GM19240 (cell line): ENCODE results near the gene CTRL.
"Not testable (repeated sequence)": the region's sequence is repeated elsewhere in the genome, so short reads cannot be mapped to it uniquely, and the experiment has no call there.

Experiments
- DNase-seq: peaks from one replicate; pipeline ENCODE4 v3.0.0; 2011; ENCODE audit warnings: low spot score; ENCODE audit not compliant: insufficient read length

CTRL gene

DNA sequence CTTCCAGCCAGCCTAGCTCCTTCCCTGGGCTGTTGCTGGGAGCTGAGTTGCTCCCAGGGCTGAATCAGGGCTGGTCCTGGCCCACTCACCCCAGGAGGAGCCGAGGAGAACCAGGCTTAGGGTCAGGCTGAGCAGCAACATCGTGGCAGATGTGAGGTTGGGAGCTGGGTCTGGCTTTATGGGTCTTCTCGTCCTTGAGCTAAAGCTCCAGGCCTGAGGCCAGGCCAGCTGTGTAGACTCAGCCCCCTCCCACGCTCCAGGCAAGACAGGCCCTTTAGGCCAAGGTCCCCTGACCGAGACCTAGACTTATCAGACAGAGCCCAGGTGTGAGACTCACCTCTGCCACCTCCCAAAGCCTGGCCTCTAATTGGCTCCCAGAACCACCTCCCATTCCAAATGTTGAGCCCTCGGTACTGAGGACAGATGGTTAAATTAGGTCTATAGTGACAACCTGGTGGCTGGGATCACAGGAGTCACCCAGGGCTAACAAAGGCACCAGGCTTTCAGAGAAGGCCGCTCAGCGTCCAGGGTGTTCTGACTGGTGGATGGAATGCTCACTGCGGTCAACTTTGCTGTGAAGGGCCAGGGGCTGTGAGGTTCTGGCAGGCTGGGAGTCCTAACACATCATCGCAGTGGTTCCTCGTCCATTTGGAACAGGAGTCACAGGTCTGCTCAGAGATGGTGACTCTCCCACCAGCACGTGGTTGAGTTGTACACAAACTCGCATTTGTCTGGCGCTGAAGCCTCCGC lies at the start of gene CTRL:
TSS of gene CTRL (minus strand) at position 151 of the 750 bp plus-strand sequence. CDS start at position 141, 10 bp downstream.
- DNase-seq, result no peak

DNA sequence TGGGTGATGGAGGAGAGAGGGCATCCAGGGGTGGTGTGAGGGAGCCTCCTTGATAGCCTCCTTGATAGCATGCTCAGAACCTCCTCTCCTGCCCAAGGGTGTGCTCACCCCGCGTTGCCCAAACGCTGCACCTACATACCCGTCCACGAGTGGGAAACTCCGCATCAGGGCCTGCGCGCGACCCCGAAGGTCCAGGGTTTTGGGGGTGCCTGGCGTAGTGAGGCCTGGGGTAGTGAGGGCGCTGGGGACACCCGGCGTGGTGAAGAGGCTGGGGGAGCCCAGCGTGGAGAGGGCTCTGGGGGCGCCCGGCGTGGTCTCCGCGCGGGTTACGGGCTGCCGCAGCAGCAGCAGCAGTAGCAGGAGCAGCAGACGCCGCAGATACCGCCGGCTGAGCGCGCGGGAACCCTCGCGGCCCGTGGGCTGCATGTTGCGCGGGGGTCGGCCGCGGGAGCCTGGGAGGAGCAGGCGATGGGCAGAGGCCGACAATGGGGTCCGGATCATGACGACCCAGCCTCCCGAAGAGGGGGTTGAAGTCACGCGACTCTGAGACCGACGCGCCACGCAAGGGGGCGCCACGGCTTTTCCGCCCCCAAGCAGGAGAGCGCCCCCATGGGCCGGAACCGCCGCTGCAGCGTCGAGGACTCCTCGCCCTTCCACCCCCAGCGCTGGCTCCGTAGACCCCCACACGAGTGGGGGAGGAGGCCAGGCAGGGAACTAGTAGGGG lies 48.5 kb upstream of the CTRL start, which contains the start of gene DPEP3:
TSS of gene DPEP3 (minus strand) at position 545 of the 724 bp plus-strand sequence. CDS start at position 426, 119 bp downstream.
- no peak for DNase-seq

DNA sequence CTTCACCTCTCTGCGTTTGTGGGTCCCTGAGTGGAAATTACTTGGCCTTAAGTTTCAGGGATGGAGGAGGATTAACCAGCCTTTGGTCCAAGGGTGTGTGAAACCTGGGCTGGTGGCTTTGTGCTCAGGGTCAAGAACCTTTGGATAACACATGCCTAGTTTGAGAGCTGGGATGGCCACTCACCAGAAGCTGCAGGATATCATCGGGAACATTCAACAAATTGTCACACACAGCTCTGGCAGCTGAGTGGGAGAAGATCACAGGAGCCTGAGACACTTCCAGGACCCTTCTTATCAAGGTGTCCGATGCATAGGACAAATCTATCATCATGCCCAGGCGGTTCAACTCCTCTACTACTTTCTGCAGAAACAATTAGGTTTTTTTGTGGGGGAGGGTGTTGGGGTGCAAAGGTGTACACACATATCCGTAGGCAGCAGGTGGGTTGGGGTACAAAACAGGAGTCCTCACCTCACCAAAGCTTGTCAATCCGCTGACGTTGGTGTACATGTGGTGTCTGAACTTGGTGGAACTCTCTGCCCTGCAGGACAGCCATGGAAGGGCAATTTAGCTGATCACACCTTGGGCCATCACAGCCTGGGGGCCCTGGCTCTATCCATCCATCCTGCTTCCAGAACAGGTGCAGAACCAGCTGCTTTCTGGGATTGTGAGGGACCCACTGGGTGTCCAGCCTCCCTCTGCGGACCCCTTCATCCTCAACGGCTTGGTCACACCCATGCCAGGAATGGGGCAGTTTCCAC lies 46.0 kb upstream of the CTRL start:
- no peak for DNase-seq

DNA sequence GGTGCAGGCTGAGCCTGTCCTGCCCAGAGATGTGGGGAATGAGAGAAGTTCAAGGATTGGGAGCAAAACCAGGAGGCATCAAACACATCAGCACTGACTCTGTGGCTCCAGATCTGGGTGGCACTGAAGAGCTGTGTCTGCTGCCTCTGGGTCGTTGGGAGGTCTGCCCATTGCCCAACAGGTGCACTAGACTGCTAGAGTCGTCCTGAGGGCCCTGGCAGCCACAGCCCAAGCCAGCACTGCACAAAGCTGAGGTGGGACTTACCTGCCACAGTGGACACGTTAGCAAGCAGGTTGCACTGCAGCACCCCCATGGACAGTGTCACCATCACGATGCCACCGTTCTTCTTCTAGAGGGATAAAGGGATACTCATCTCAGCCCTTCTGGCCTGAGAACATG lies 45.3 kb upstream of the CTRL start:
- DNase-seq, result no peak

DNA sequence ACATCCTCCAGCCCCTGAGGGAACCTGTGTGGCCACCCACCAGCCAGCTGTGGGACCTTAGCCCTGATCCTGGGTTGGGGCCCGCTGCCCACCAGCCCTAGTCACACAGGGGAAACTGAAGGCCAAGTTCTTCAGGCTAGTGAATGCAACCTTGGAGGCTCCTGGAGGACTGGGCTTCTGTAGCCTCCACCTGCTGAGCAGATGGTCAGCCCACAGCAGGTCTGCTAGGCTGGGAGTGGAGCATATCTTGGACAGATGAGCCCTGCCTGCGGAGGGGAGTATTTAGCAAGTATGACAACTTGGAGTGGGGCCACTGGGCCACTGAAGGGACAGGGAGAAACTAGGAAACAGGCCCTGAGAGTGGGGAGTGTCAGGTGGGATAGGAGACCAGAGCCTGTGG lies 44.5 kb upstream of the CTRL start:
- no peak for DNase-seq

DNA sequence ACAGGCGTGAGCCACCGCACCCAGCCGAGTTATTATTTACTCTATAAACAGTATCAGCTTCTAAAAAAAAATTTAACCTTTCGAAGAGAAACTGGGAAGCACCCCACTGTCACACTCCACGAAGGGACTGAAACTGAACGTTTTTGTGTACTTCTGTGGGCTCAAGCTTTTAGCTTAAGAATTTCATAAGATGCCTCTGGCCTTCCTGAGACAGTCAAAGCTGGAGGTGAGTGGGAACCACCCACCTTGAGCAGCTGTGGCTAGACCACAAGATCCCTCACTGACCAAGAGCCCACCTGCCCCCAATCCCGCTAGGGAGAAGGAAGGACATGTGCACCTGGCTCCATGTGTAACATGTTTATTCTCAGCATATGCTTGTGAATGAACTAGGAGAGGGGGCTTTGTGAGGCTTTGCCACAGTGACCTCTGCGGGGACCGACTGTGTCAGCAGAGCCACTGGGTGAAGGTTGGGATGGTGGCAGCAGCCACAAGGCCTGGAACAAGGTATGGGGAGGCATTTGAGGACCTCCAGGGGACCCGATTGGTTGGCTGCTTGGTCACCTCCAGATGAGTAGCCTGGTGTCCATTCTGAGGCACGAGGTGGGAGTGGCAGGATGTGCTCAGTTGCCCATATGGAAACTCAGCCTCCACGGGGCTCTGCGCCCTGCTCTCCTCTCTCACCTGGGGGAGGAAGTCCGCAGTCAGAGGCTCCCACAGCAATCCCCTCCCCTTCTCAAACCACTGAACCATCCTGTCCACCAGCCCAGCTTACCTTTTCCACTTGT lies 43.9 kb upstream of the CTRL start:
- DNase-seq, result no peak

DNA sequence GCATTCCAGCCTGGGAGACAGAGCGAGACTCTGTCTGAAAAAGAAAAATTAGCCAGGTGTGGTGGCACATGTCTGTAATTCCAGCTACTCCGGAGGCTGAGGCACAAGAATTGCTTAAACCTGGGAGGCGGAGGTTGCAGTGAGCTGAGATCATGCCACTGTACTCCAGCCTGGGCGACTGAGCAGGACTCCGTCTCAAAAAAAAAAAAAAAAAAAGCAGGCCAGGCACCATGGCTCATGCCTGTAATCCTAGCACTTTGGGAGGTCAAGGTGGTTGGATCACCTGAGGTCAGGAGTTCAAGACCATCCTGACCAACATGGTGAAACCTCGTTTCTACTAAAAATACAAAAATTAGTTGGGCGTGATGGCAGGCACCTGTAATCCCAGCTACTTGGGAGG lies 40.6 kb upstream of the CTRL start:
- not testable (repeated sequence) for DNase-seq

DNA sequence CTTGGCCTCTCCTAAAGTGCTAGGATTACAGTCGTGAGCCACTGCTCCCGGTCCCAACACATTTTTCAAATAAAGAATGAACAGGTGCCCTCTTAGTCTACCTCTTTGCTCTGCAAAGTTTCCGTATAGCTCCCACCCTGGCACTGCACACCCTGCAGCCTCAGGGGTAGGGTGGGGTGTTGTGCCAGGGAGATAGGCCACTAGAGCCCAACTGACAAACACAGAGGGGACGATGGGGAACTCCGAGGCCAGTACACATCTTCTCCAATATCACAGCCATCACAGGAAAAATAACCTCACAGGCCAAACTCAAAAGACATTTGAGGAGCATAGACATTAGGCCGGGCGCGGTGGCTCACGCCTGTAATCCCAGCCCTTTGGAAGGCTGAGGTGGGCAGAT lies 39.4 kb upstream of the CTRL start:
- no peak for DNase-seq

DNA sequence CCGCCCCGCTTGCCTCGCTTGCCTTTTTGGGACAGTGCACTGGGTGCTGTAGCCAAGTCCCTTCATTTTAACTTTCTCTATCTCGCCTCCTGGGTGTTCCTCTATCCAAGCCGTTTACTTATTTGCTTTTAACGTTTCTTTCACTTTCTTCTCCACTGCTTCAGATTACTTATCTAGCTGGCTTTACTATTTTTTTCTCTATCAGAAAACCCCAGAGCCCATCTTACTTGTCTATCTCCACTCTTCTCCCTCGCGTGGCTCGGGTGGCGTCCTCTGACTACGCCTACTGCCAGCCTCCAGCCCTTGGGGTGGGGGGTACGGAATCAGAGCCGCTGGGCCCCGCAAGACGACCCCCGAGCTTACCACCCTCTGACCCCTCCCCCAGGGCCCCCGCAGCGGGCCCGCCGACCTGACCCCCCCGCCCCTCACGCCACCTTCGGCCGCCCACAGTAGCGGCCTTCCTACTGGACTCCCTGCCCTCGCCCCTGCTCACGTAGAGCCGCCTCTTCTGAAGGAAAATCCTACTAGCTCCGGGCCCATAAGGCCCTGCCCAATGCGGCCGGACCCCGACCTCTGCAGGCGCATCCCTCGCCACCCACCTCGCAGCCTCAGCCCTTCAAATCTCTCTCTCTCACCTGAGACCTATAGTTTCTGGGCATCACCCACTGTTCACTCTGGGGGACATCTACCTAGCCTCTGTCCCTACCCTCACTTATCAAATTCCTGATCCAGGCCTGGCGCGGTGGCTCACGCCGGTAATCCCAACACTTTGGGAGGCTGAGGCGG lies 37.8 kb upstream of the CTRL start:
- no peak for DNase-seq

DNA sequence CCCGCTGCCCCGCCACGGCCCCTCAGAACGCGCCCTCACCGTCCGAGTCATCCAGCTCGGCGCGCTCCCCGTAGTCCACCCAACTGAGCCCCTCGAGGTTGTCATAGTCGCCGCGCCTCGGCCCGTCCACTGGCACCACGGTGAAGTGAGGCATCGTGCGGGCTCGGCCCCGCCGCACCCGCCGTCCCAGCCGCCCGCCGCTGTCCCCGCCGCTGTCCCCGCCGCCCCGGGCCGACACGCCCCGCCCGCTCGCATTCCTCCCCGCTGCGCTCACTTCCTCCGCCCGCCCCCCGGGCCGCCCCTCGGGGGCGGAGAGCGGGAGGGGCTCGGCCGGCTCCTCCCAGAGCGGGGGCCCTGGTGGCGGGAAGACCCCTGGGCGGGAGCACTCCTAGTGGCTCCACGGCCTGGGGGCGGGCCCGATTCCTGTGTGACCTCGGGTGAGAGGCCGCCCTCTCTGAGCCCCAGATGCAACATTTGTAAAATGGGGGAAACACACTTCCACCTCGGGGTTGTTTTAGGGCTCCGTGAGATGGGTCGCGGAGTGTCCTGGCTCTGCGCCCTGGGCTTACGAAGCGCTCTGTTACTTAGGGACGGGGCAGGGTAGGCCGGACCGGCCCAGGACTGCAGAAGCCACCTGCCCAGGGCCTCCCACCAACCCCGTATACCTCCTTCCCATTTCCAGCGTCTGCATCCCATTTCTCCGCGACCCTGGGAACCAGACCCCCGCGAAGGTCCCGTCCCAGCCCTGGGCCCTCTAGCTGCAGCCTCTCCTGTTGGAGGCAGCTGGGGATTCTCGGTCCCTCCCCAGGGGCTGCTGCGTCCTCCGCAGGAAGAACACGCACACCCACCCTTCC lies 37.0 kb upstream of the CTRL start, which contains the start of gene SLC12A4:
TSS of gene SLC12A4 (minus strand) at position 238 of the 854 bp plus-strand sequence. CDS start at position 154, 84 bp downstream.
- DNase-seq, result peak; percentile 93

DNA sequence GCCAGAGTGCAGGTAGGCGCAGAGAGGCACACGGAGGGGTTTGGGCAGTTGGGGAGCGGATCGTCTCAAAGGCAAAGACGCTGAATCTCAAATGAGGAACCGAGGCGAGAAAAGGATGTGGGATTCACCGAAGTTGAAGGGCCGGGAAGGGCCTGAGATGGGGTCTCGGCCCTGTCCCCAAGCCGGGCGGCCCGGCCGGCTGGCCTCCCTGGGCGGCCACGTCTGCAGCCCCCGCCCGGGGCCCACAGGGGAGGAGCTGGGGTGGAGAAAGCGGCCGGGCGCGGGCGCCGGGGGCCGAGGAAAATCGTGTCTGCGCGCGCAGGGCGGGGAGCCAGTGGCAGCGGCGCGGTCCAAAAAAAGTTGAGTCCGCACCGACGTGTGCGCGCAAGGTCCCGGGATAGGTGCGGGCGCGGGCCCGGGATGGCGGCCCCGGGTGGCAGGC lies 36.3 kb upstream of the CTRL start:
- DNase-seq, result no peak

DNA sequence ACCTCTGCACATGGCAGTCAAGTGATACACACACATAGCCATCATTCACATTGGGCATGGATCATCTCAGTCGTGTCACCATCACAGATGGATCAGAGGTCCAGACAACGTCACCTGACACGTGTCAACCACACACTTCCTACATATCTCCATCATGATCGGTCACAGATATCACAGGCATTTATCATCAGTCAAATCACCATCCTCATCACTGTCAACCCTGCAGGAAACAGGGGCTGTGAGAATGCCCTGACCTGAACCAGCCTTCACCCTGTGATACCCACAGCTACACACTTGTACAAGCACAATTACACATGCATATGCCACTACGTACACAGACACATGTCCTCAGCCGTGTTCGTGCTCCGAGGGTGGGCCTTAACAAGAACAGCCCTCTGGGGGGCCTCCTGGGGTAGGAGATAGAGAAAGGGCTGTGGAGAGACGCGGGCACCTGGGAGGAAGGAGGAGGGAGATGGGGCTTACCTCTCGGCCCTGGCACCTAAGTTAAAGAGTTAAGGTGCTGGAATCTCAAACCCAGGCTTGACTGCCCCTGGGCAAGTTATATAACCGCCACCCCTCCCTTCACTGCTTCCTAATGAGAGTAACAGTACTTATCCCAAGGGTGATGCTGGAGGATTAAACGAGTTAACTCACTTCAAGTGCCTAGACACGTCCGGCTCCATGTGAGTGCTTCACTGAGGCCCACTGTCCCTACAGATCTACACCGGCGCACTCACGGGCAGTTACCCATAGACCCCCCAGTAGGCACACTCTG lies 35.7 kb upstream of the CTRL start:
- DNase-seq, result no peak

DNA sequence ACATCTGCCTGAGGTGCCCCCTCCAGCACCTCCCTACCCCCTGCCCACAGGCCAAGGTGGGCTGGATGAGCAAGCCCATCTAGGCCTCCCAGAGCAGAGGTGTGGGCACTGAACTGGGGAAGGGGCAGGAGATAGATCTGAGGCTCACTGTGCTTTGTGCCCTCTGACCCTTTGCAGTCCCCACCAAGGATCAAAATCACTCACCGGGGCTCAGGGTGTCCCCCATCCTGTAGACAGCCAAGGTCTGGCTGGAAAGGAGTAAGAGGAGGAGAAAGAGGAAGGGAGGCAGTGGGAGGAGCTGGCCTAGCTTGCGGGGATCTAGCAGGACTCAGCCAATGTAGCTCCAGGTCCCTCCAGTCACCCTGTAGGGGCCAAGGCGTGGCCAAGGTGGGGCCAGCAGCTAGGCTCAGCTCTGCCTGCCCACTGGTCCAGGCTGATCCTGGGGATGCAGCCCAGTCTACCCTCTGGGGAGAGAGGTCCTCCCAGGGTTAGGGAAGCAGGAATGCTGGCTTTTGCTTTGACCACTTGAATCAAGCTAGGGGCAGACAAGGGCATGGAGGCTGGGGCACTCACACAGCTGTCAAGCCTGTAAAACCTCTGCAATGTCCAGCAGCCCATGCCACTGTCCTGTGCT lies 35.0 kb upstream of the CTRL start:
- no peak for DNase-seq

DNA sequence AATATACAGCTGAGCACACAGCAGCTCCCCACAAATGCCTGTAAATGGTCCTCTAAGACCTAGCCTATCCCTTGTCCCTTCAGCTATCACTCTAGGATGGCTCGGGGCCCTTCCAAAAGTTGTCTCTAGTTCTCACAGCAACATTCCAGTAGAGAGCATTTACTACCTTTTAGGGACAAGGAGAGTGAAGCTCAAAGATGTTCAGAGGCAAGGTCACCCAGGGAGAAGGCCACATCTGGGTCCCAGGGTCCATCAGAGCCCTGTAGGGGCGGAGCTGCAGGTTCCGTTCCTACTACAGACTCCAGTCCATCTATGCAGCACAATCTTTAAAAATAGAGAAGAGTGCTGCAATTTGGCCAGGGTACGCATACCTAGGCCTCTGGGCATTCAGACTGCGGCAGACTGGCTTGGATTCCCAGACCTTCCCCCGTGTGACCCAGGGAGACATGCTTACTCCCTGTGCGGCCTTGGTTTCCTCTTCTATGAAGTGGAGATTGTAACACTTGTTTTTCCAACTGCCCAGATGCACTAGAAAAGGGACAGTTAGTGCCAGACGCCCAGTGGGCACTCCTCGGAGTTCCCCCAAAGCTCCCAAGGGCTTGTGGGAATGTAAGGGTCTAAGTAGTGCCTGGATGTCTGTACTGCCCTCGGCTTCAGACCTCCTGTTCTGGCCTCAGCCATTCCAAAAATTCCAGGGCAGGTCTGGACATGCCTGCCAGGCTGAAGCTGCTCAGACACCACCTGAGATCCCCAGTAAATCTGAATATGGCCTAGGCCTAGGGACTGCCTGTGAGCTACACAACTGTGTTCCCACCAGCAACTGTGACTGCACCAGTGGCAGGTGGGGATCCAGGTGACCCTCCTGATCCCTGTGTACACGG lies 34.2 kb upstream of the CTRL start:
- DNase-seq, result no peak

DNA sequence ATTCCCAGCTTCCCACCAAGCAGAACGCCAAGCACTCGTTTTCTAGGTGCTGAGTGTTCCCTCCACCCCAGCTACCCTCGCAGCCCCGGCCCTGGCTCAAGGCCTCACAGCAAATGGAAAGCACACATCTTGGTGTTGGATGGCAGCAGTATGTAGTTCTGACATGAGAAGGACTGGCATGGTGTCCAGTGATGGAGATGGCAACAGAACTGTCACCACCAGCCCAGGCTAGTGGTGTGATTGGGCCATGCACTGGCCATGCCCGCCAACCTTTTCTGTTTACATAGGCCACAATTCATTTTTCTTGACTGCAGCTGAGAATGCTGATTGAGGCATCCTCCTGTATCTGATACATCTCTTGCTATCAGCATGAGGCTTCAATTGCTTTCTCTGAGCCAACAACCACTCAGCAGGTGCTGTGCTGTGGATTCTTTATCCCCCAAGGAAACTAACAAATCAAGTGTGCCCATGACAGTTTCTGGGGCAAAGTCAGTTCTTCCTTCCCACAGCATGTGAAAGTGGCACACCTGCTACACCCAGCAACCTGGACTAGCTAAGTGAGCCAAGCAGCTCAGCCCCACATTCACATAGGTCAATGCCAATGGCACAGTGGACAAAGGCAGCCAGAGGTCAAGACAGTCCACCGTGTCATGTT lies 32.9 kb upstream of the CTRL start:
- no peak for DNase-seq

DNA sequence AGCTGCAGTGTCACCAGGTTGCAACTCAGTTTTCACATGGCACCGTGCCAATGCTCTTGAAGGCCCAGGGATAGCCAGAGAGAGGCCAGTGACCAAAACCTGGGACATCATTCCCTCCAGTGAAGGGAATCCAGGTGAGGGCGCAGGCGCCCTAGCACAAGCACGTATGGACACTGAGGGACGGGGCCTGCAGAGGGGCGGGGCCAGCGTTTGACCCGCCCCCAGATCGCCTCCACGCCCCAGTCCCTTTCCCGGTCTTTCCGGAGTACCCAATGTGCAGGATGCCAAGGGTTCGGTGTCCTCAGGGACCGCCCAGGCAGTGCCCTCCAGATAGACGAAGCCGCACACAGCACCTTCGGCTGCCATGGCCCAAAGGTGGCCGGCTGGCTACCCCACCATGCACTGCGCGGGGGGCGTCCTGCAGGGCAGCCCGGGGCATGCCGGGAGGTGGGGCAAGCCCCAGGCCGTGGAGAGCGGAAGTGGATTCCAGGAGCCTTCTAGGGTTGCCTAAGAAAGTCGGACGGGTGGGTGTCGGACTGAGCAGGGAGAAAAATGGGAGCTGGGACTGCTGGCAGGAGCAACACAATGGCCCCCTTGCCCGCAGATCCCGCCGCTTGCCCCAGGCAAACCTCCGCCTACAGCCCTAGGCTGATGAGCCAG lies 32.1 kb upstream of the CTRL start:
- DNase-seq, result no peak
